WTC11 (cell line): ENCODE results near the gene GRB7. TPM values are rescaled to one million over a fixed set of nuclear protein-coding genes. Genes with fewer than 3 reads are reported as not detected.
"Not testable (repeated sequence)": the region's sequence is repeated elsewhere in the genome, so short reads cannot be mapped to it uniquely, and the experiment has no call there.

Source experiments
- ATAC-seq: fragments of 200-7000 bp; cut with Tn5 transposase; 2 replicates; pipeline ENCODE4 v1.10.0; 2021; ENCODE audit warnings: mild to moderate bottlenecking, moderate library complexity
- CTCF ChIA-PET: fragments of 300-600 bp; sonication (Branson Sonifier 250); formaldehyde crosslinking; loops from one replicate; lab custom pipeline; 2021; ENCODE audit warnings: antibody characterized with exemption; lab: Charles Lee
- POLR2A ChIA-PET: fragments of 350-600 bp; sonication (Branson Sonifier 250); formaldehyde crosslinking; loops from one replicate; lab custom pipeline; 2021; ENCODE audit warnings: antibody characterized with exemption; lab: Charles Lee
- DNase-seq: peaks from one replicate; pipeline ENCODE4 v3.0.0; 2021; ENCODE audit warnings: low spot score
- H3K27ac Mint-ChIP-seq: 2 replicates; pipeline ENCODE4 v1.8.0; 2021; ENCODE audit warnings: mixed read lengths
- H3K27me3 Mint-ChIP-seq: 2 replicates; pipeline ENCODE4 v1.8.0; 2021; ENCODE audit warnings: low read depth, mild to moderate bottlenecking, moderate library complexity, mixed read lengths
- H3K36me3 Mint-ChIP-seq: 2 replicates; pipeline ENCODE4 v1.8.0; 2021; ENCODE audit warnings: mixed read lengths
- H3K4me1 Mint-ChIP-seq: 2 replicates; pipeline ENCODE4 v1.8.0; 2022; ENCODE audit warnings: mixed read lengths
- H3K4me3 Mint-ChIP-seq: 2 replicates; pipeline ENCODE4 v1.8.0; 2021; ENCODE audit warnings: mild to moderate bottlenecking, moderate library complexity, mixed read lengths
- H3K9me3 Mint-ChIP-seq: 2 replicates; pipeline ENCODE4 v1.8.0; 2021; ENCODE audit warnings: mixed read lengths
- ATF2 ChIP-seq: sonication (generic); formaldehyde crosslinking; IDR thresholded peaks from 2 replicates; pipeline ENCODE4 v1.8.1; 2022; ENCODE audit warnings: low read depth, missing genetic modification reagents, borderline replicate concordance
- ATF3 ChIP-seq: sonication (generic); formaldehyde crosslinking; conservative IDR thresholded peaks from 2 replicates; pipeline ENCODE4 v1.8.1; 2022; ENCODE audit warnings: mild to moderate bottlenecking, missing genetic modification reagents
- CBFB ChIP-seq: sonication (generic); formaldehyde crosslinking; IDR thresholded peaks from 2 replicates; pipeline ENCODE4 v1.8.1; 2022; ENCODE audit warnings: mild to moderate bottlenecking, low read depth, missing genetic modification reagents
- CTCF ChIP-seq: fragments of 200-600 bp; IDR thresholded peaks from 2 replicates; pipeline ENCODE4 v1.8.0; 2022; ENCODE audit warnings: antibody characterized with exemption
- E2F4 ChIP-seq: sonication (generic); formaldehyde crosslinking; IDR thresholded peaks from 2 replicates; pipeline ENCODE4 v1.8.1; 2022; ENCODE audit warnings: low read depth, mild to moderate bottlenecking, moderate library complexity, missing genetic modification reagents, borderline replicate concordance
- E2F5 ChIP-seq: sonication (generic); formaldehyde crosslinking; IDR thresholded peaks from 2 replicates; pipeline ENCODE4 v1.8.1; 2022; ENCODE audit warnings: mild to moderate bottlenecking, moderate library complexity, missing genetic modification reagents
- EMX1 ChIP-seq: fragments of 250-450 bp; sonication (Bioruptor Pico); IDR thresholded peaks from 2 replicates; pipeline ENCODE4 v1.8.0; 2021; ENCODE audit warnings: mild to moderate bottlenecking
- MXD4 ChIP-seq: fragments of 250-450 bp; sonication (Bioruptor Pico); IDR thresholded peaks from 2 replicates; pipeline ENCODE4 v1.8.0; 2021; ENCODE audit warnings: mild to moderate bottlenecking, moderate library complexity, borderline replicate concordance
- MYBL2 ChIP-seq: sonication (generic); formaldehyde crosslinking; IDR thresholded peaks from 2 replicates; pipeline ENCODE4 v1.8.1; 2023; ENCODE audit warnings: mild to moderate bottlenecking, moderate library complexity, missing genetic modification reagents
- NFATC4 ChIP-seq: fragments of 250-450 bp; sonication (Bioruptor Pico); IDR thresholded peaks from 2 replicates; pipeline ENCODE4 v1.9.0; 2021; ENCODE audit warnings: mild to moderate bottlenecking
- PRDM15 ChIP-seq: sonication (generic); formaldehyde crosslinking; IDR thresholded peaks from 2 replicates; pipeline ENCODE4 v1.8.0; 2022; ENCODE audit warnings: missing genetic modification reagents
- PREB ChIP-seq: sonication (generic); formaldehyde crosslinking; IDR thresholded peaks from 2 replicates; pipeline ENCODE4 v1.8.1; 2022; ENCODE audit warnings: mild to moderate bottlenecking, missing genetic modification reagents, moderate library complexity, borderline replicate concordance
- SP1 ChIP-seq: sonication (generic); formaldehyde crosslinking; conservative IDR thresholded peaks from 2 replicates; pipeline ENCODE4 v1.8.1; 2022; ENCODE audit warnings: missing genetic modification reagents
- TEAD1 ChIP-seq: sonication (generic); formaldehyde crosslinking; IDR thresholded peaks from 2 replicates; pipeline ENCODE4 v1.8.0; 2022; ENCODE audit warnings: mild to moderate bottlenecking, missing genetic modification reagents
- TEAD4 ChIP-seq: sonication (generic); formaldehyde crosslinking; IDR thresholded peaks from 2 replicates; pipeline ENCODE4 v1.8.0; 2022; ENCODE audit warnings: mild to moderate bottlenecking, missing genetic modification reagents
- ZNF121 ChIP-seq: sonication (generic); formaldehyde crosslinking; IDR thresholded peaks from 2 replicates; pipeline ENCODE4 v1.8.0; 2023; ENCODE audit warnings: missing genetic modification reagents
- ZNF416 ChIP-seq: fragments of 250-450 bp; sonication (Bioruptor Pico); IDR thresholded peaks from 2 replicates; pipeline ENCODE4 v1.9.0; 2021; ENCODE audit warnings: mild to moderate bottlenecking, inconsistent platforms
- total RNA-seq: library from RNA; stranded (reverse); gene quantifications from 3 replicates; pipeline ENCODE4 v1.2.3, GENCODE V29; 2021

Gene GRB7
- total RNA-seq, 1 experiment from 2014 or later: 48.5 TPM

GRCh38 chr17:39697961-39698360, 39.8 kb upstream of the GRB7 start (continued):
- TF ChIP-seq CTCF: no peak
- TF ChIP-seq, all 79 proteins: peak for 0

- CTCF ChIA-PET: interaction anchor here (0.9 to 7.9 kb wide), 20 partner anchors 11 to 152 kb away, joined by 3 to 77 read pairs (median 5); partner anchors contain the start of genes MIEN1 and PGAP3
- 0 out of 2 replicates have a peak, but pooled peaks have one; percentile 22 for TF ChIP-seq E2F5 (CRISPR knock-in tag)
- TF ChIP-seq, all 79 proteins: peak for 1; not testable (repeated sequence) for 78
- not testable (repeated sequence) for H3K9me3 Mint-ChIP-seq, DNase-seq, H3K36me3 Mint-ChIP-seq, H3K27me3 Mint-ChIP-seq, ATAC-seq
- POLR2A ChIA-PET: interaction anchor here (0.6 to 1.6 kb wide), 6 partner anchors 11 to 72 kb away, joined by 4 to 25 read pairs (median 6); partner anchors contain the start of genes MIEN1 and PGAP3
- Mint-ChIP-seq H3K4me1 (peaks cover 73% of the 10 kb centered on the region), H3K27ac (peak overlapping the region; percentile 96), H3K4me3 (peak overlapping the region; percentile 95)
Observed at GRCh38 chr17:39699157-39699817, 38.5 kb upstream of the GRB7 start.

- Mint-ChIP-seq H3K27ac (peak within 1 kb of the TSS; percentile 96), H3K36me3 (peaks cover 3% of the 10 kb centered on the region; the same call in 1 of the 2 replicates), H3K9me3 (no peaks in the 10 kb centered on the region), H3K27me3 (no peaks in the 10 kb centered on the region), H3K4me3 (peak within 1 kb of the TSS; percentile 95), H3K4me1 (peaks cover 73% of the 10 kb centered on the region)
- no peak for TF ChIP-seq ZNF121
- no peak for TF ChIP-seq ZNF416 (CRISPR knock-in tag)
- TF ChIP-seq MYBL2 (CRISPR knock-in tag): 0 out of 2 replicates have a peak, but pooled peaks have one; percentile 18
- TF ChIP-seq SP1 (CRISPR knock-in tag): peak; percentile 58; the same call in 1 of the 2 replicates
- TF ChIP-seq CBFB: no peak
- TF ChIP-seq E2F4: no peak
- peak; percentile 66; the same call in 1 of the 2 replicates for TF ChIP-seq TEAD4 (CRISPR knock-in tag)
- TF ChIP-seq ATF2 (CRISPR knock-in tag): no peak
- no peak for TF ChIP-seq PRDM15 (CRISPR knock-in tag)
- peak; percentile 91; the same call in 1 of the 2 replicates for TF ChIP-seq TEAD1 (CRISPR knock-in tag)
- no peak for TF ChIP-seq NFATC4 (CRISPR knock-in tag)
- no peak for TF ChIP-seq PREB (CRISPR knock-in tag)
- TF ChIP-seq EMX1 (CRISPR knock-in tag): no peak
- no peak for TF ChIP-seq MXD4 (CRISPR knock-in tag)
- no peak for TF ChIP-seq ATF3 (CRISPR knock-in tag)
- ChIA-PET CTCF (interaction anchor here (0.5 to 7.9 kb wide), 24 partner anchors 11 to 664 kb away, joined by 3 to 77 read pairs (median 4); partner anchors contain the start of genes MIEN1 and PGAP3), POLR2A (interaction anchor here (0.6 to 1.6 kb wide), 6 partner anchors 11 to 73 kb away, joined by 4 to 25 read pairs (median 6); partner anchors contain the start of genes MIEN1 and PGAP3)
- peak; percentile 43 for ATAC-seq
- peak; percentile 73 for DNase-seq
Observed at GRCh38 chr17:39699818-39700147, 38.0 kb upstream of the GRB7 start, which contains the start of gene ERBB2. ERBB2 (plus strand) TSS chr17:39700064; CDS start chr17:39700239, 175 bp downstream.
